ENCODE data around the gene MGAT4B. TPM values are rescaled to one million over a fixed set of nuclear protein-coding genes. Genes with fewer than 3 reads are reported as not detected.
A peak's percentile ranks its signal among the peaks of the same experiment; 100 is the strongest.

The MGAT4B gene
- total and polyA plus RNA-seq, 2 of the 13 experiments (the other 11 are each of a cell fraction or from before 2014, with no cell fraction given), result 93.5 to 130 TPM

DNA sequence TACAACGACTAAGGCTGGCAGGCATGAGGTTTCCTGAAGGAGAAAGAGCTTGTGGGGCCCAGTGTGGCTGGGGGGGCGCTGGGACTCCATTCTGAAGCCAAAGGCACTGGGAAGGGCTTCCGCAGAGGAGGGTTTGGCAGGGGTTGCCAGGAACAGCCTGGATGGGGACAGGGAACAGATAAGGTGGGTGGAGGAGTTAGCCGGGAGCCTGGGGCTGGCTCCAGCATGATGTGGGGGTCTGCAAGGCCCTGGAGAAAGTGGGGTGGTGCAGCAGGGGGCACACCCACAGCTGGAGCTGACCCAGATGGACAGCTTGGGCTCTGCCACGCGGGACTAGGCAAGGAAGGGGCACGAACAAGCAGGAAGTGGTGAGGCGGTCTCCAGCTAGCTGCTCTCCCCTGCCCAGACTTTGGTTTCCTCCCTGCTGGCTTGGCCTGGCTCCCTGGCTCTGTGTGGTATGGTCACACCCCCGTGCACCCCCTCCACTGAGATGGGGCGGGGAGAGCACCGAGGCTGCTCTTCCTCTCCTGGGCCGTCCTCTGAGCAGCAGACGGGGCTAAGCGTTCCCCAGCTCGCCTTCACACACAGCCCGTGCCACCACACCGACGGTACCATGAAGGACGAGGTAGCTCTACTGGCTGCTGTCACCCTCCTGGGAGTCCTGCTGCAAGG lies 13.1 kb downstream of the MGAT4B start, which contains the start of gene LTC4S (continued):
- TF ChIP-seq, protein P1, sequence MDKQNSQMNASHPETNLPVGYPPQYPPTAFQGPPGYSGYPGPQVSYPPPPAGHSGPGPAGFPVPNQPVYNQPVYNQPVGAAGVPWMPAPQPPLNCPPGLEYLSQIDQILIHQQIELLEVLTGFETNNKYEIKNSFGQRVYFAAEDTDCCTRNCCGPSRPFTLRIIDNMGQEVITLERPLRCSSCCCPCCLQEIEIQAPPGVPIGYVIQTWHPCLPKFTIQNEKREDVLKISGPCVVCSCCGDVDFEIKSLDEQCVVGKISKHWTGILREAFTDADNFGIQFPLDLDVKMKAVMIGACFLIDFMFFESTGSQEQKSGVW (CRISPR knock-in tag; IDR thresholded peaks at IDR 0.05; ENCODE audit: borderline replicate concordance), result no peak
- TF ChIP-seq, protein P2, sequence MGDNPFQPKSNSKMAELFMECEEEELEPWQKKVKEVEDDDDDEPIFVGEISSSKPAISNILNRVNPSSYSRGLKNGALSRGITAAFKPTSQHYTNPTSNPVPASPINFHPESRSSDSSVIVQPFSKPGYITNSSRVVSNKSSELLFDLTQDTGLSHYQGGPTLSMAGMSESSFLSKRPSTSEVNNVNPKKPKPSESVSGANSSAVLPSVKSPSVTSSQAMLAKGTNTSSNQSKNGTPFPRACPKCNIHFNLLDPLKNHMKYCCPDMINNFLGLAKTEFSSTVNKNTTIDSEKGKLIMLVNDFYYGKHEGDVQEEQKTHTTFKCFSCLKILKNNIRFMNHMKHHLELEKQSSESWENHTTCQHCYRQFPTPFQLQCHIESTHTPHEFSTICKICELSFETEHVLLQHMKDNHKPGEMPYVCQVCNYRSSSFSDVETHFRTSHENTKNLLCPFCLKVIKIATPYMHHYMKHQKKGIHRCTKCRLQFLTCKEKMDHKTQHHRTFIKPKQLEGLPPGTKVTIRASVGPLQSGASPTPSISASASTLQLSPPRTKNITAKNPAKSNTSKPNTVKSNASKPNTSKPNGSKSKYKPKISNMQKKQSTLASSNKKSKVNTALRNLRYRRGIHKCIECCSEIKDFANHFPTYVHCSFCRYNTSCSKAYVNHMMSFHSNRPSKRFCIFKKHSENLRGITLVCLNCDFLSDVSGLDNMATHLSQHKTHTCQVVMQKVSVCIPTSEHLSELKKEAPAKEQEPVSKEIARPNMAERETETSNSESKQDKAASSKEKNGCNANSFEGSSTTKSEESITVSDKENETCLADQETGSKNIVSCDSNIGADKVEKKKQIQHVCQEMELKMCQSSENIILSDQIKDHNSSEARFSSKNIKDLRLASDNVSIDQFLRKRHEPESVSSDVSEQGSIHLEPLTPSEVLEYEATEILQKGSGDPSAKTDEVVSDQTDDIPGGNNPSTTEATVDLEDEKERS (CRISPR knock-in tag; IDR thresholded peaks at IDR 0.05), result no peak
- TF ChIP-seq ZNF615 (CRISPR knock-in tag; IDR thresholded peaks at IDR 0.05; ENCODE audit: borderline replicate concordance), result no peak
- TF ChIP-seq, protein P3, sequence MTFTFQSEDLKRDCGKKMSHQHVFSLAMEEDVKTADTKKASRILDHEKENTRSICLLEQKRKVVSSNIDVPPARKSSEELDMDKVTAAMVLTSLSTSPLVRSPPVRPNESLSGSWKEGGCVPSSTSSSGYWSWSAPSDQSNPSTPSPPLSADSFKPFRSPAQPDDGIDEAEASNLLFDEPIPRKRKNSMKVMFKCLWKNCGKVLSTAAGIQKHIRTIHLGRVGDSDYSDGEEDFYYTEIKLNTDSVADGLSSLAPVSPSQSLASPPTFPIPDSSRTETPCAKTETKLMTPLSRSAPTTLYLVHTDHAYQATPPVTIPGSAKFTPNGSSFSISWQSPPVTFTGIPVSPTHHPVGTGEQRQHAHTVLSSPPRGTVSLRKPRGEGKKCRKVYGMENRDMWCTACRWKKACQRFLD (CRISPR knock-in tag; IDR thresholded peaks at IDR 0.05; ENCODE audit: borderline replicate concordance), result no peak
- TF ChIP-seq, protein P4, sequence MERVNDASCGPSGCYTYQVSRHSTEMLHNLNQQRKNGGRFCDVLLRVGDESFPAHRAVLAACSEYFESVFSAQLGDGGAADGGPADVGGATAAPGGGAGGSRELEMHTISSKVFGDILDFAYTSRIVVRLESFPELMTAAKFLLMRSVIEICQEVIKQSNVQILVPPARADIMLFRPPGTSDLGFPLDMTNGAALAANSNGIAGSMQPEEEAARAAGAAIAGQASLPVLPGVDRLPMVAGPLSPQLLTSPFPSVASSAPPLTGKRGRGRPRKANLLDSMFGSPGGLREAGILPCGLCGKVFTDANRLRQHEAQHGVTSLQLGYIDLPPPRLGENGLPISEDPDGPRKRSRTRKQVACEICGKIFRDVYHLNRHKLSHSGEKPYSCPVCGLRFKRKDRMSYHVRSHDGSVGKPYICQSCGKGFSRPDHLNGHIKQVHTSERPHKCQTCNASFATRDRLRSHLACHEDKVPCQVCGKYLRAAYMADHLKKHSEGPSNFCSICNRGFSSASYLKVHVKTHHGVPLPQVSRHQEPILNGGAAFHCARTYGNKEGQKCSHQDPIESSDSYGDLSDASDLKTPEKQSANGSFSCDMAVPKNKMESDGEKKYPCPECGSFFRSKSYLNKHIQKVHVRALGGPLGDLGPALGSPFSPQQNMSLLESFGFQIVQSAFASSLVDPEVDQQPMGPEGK (CRISPR knock-in tag; IDR thresholded peaks at IDR 0.05), result peak; percentile 28; the same call in 1 of the 2 replicates
- peak; percentile 61 for TF ChIP-seq AGO2 (optimal IDR thresholded peaks at IDR 0.05; ENCODE audit: low read depth, low read length)
- no peak for TF ChIP-seq ZBTB8A (CRISPR knock-in tag; IDR thresholded peaks at IDR 0.05; ENCODE audit: borderline replicate concordance, low read depth)
- TF ChIP-seq SMC3 (IDR thresholded peaks at IDR 0.05; ENCODE audit: low read length), result no peak
- no peak for TF ChIP-seq ZNF329 (CRISPR knock-in tag; IDR thresholded peaks at IDR 0.05; ENCODE audit: low read depth)
- TF ChIP-seq, protein P5, sequence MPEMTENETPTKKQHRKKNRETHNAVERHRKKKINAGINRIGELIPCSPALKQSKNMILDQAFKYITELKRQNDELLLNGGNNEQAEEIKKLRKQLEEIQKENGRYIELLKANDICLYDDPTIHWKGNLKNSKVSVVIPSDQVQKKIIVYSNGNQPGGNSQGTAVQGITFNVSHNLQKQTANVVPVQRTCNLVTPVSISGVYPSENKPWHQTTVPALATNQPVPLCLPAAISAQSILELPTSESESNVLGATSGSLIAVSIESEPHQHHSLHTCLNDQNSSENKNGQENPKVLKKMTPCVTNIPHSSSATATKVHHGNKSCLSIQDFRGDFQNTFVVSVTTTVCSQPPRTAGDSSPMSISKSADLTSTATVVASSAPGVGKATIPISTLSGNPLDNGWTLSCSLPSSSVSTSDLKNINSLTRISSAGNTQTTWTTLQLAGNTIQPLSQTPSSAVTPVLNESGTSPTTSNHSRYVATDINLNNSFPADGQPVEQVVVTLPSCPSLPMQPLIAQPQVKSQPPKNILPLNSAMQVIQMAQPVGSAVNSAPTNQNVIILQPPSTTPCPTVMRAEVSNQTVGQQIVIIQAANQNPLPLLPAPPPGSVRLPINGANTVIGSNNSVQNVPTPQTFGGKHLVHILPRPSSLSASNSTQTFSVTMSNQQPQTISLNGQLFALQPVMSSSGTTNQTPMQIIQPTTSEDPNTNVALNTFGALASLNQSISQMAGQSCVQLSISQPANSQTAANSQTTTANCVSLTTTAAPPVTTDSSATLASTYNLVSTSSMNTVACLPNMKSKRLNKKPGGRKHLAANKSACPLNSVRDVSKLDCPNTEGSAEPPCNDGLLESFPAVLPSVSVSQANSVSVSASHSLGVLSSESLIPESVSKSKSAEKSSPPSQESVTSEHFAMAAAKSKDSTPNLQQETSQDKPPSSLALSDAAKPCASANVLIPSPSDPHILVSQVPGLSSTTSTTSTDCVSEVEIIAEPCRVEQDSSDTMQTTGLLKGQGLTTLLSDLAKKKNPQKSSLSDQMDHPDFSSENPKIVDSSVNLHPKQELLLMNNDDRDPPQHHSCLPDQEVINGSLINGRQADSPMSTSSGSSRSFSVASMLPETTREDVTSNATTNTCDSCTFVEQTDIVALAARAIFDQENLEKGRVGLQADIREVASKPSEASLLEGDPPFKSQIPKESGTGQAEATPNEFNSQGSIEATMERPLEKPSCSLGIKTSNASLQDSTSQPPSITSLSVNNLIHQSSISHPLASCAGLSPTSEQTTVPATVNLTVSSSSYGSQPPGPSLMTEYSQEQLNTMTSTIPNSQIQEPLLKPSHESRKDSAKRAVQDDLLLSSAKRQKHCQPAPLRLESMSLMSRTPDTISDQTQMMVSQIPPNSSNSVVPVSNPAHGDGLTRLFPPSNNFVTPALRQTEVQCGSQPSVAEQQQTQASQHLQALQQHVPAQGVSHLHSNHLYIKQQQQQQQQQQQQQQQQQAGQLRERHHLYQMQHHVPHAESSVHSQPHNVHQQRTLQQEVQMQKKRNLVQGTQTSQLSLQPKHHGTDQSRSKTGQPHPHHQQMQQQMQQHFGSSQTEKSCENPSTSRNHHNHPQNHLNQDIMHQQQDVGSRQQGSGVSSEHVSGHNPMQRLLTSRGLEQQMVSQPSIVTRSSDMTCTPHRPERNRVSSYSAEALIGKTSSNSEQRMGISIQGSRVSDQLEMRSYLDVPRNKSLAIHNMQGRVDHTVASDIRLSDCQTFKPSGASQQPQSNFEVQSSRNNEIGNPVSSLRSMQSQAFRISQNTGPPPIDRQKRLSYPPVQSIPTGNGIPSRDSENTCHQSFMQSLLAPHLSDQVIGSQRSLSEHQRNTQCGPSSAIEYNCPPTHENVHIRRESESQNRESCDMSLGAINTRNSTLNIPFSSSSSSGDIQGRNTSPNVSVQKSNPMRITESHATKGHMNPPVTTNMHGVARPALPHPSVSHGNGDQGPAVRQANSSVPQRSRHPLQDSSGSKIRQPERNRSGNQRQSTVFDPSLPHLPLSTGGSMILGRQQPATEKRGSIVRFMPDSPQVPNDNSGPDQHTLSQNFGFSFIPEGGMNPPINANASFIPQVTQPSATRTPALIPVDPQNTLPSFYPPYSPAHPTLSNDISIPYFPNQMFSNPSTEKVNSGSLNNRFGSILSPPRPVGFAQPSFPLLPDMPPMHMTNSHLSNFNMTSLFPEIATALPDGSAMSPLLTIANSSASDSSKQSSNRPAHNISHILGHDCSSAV (CRISPR knock-in tag; IDR thresholded peaks at IDR 0.05; ENCODE audit: borderline replicate concordance), result no peak
- no peak for TF ChIP-seq ZNF17 (CRISPR knock-in tag; IDR thresholded peaks at IDR 0.05)
- no peak for TF ChIP-seq EZH2 (conservative IDR thresholded peaks at IDR 0.05; ENCODE audit: low read depth, low read length)
- TF ChIP-seq ZSCAN25 (CRISPR knock-in tag; IDR thresholded peaks at IDR 0.05), result no peak

All from HepG2 (cell line).